Panc1 (cell line): ENCODE data around the gene TM2D3. TPM values are rescaled to one million over a fixed set of nuclear protein-coding genes. Genes with fewer than 3 reads are reported as not detected.

Experiments used
- ATAC-seq: fragments of 200-7000 bp; cut with Tn5 transposase; 2 replicates; pipeline ENCODE4 v1.9.1; 2020; ENCODE audit warnings: mild to moderate bottlenecking, moderate library complexity
- BruUV-seq: library from RNA; stranded (reverse); fragments of 400-500 nt; replicated peaks from 2 replicates; lab custom pipeline; 2021; lab: Mats Ljungman, UMichigan
- CTCF ChIA-PET: fragments of 300-600 bp; sonication (Branson Sonifier 250); formaldehyde crosslinking; loops from one replicate; lab custom pipeline; 2022; ENCODE audit warnings: antibody characterized with exemption; lab: Charles Lee
- POLR2A ChIA-PET: fragments of 300-600 bp; sonication (Branson Sonifier 250); formaldehyde crosslinking; loops from one replicate; lab custom pipeline; 2022; ENCODE audit warnings: antibody characterized with exemption; lab: Charles Lee
- DNase-seq: peaks from one replicate; pipeline ENCODE4 v3.0.0-alpha.2; 2010; ENCODE audit warnings: low read depth, low spot score
- H3K27ac ChIP-seq: 2 replicates; pipeline ENCODE4 v1.5.1; 2011; ENCODE audit warnings: mild to moderate bottlenecking, low read length, inconsistent platforms
- H3K27me3 ChIP-seq: fragments of 200-500 bp; sonication (Bioruptor generic); 2 replicates; pipeline ENCODE4 v1.6.0; 2014; ENCODE audit warnings: low read length, inconsistent platforms; ENCODE audit not compliant: control insufficient read depth, insufficient read depth
- H3K36me3 ChIP-seq: fragments of 200-500 bp; sonication (Bioruptor generic); 2 replicates; pipeline ENCODE4 v1.5.1; 2014; ENCODE audit warnings: inconsistent platforms, mild to moderate bottlenecking, low read length, moderate library complexity; ENCODE audit not compliant: control insufficient read depth, insufficient read depth
- H3K4me1 ChIP-seq: 2 replicates; pipeline ENCODE4 v1.5.1; 2011; ENCODE audit warnings: inconsistent platforms, mild to moderate bottlenecking, low read length, moderate library complexity; ENCODE audit not compliant: control insufficient read depth, insufficient read depth
- H3K4me3 ChIP-seq, 2 experiments: 2 replicates each; pipeline ENCODE4 v1.5.1; 2011 to 2012; ENCODE audit warnings: low read depth in 2 of 2, low read length in 2 of 2, mild to moderate bottlenecking in 2 of 2, inconsistent platforms in 1 of 2, moderate library complexity in 1 of 2
- H3K9me3 ChIP-seq: fragments of 200-500 bp; sonication (Bioruptor generic); 2 replicates; pipeline ENCODE4 v1.5.1; 2014; ENCODE audit warnings: low read depth, mild to moderate bottlenecking, inconsistent platforms, low read length, moderate library complexity; ENCODE audit not compliant: control insufficient read depth, insufficient read depth
- CTCF ChIP-seq: fragments of 450-650 bp; IDR thresholded peaks from 2 replicates; pipeline ENCODE4 v1.5.1; 2017; ENCODE audit warnings: mild to moderate bottlenecking
- POLR2AphosphoS5 ChIP-seq: IDR thresholded peaks from 2 replicates; pipeline ENCODE4 v1.6.1; 2012; ENCODE audit warnings: mild to moderate bottlenecking, low read depth, low read length, moderate library complexity
- REST ChIP-seq, 2 experiments: IDR thresholded peaks; 2 replicates each; pipeline ENCODE4 v1.6.1; 2011 to 2012; ENCODE audit warnings: low read depth in 2 of 2, control low read depth in 1 of 2, low read length in 1 of 2, mild to moderate bottlenecking in 1 of 2, moderate library complexity in 1 of 2; ENCODE audit not compliant: insufficient read depth in 1 of 2
- SIN3A ChIP-seq: IDR thresholded peaks from 2 replicates; pipeline ENCODE4 v1.6.1; 2012; ENCODE audit warnings: low read depth, mild to moderate bottlenecking, low read length, moderate library complexity, borderline replicate concordance; ENCODE audit not compliant: insufficient read depth
- TCF7L2 ChIP-seq: IDR thresholded peaks from 2 replicates; pipeline ENCODE4 v1.6.1; 2011; ENCODE audit warnings: mild to moderate bottlenecking, low read depth, low read length, inconsistent platforms
- in situ Hi-C: cut with HindIII; loops from 2 replicates; pipeline ENCODE4 v1.10.0; 2016; ENCODE audit warnings: low sequenced_read_pairs, low pct_unique_long_range_greater_than_20kb
- intact Hi-C: fragments of 100-400 bp; cut with micrococcal nuclease; formaldehyde crosslinking; loops from one replicate; pipeline ENCODE4 v1.10.0; 2022; ENCODE audit not compliant: unreplicated experiment
- total RNA-seq: library from RNA; stranded (reverse); gene quantifications from one replicate; pipeline ENCODE4 v1.2.1, GENCODE V29; 2021; ENCODE audit not compliant: unreplicated experiment

Gene TM2D3
- total RNA-seq, 1 experiment from 2014 or later, result 53.4 TPM

DNA sequence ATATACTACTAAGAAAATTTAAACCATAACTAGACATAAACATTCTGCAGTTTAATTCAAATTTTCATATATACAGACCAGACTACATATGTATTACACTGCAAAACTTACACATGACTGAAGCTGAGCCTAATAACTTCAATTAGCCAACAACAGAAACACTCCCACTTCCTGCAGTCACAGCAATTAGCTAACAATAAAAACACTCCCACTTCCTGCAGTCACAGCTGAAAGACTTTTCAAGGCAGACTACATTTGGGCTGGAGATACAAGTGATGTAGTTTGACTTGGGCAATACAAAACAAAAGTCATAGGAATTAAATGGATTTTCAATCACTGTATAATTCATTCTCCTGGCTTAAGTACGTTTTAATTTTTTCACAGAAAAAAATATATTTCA is 10.3 kb downstream of the TM2D3 start:
- intact Hi-C loops, result loop anchor here (1.0 kb wide), 1 partner anchor 342 kb away; no protein-coding TSS in a partner anchor
- DNase-seq (no peak), ATAC-seq (no peak)
- CTCF ChIA-PET, result interaction anchor here (0.6 to 2.6 kb wide), 5 partner anchors 9 to 366 kb away, joined by 3 to 10 read pairs (median 5); no protein-coding TSS in a partner anchor
- Histone ChIP-seq H3K4me3 (no peak overlapping the region), H3K27ac (no peak overlapping the region), H3K9me3 (no peaks in the 10 kb centered on the region), H3K27me3 (no peaks in the 10 kb centered on the region), H3K36me3 (peaks cover 37% of the 10 kb centered on the region), H3K4me1 (no peaks in the 10 kb centered on the region; the same call in 1 of the 2 replicates)
- TSS peak; percentile 0 for BruUV-seq
- in situ Hi-C loops, result no loop called here
- TF ChIP-seq TCF7L2, result no peak
- no peak for TF ChIP-seq CTCF
- TF ChIP-seq SIN3A, result no peak
- TF ChIP-seq REST (IDR thresholded peaks at IDR 0.05; ENCODE audit: insufficient read depth in 1 of 2, low read depth in 2 of 2, low read length in 1 of 2), result no peak
- no peak for TF ChIP-seq POLR2AphosphoS5
- POLR2A ChIA-PET, result no interaction called here

DNA sequence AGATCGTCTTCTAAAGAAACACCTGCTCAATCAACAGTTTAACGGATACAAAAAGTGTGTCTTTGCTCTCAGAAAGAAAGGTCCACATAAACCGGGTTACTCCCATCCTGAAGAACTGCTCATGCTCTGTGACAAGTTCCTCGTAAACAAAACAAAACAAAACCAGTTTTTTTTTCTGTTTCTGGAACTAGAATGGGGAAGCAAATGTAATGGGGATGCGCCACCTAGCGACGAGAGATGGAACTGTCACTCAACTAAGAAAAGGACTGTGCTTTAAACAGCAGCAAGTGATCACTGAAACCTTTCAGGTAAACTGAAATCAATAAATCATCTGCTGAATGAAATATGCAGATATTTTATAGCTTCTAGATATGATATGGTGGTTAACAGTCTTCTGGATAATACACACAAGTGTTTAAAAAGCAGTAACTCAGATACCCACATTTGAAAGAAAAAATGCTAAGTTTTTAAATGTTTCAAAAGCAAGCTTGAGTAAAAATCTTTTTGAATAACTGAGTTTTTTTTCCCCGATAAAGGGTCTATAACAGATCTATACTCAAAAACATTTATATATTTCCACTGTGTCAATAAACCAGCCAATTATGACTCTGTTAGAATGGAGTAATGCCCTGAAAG is 10.9 kb downstream of the TM2D3 start:
- CTCF ChIA-PET, result interaction anchor here (0.6 to 2.6 kb wide), 4 partner anchors 9 to 341 kb away, joined by 3 to 10 read pairs (median 4); no protein-coding TSS in a partner anchor
- DNase-seq (peak; percentile 61), ATAC-seq (peak; percentile 67)
- Histone ChIP-seq H3K4me1 (no peaks in the 10 kb centered on the region; the same call in 1 of the 2 replicates), H3K4me3 (no peak overlapping the region), H3K27ac (no peak overlapping the region), H3K9me3 (no peaks in the 10 kb centered on the region), H3K36me3 (peaks cover 30% of the 10 kb centered on the region), H3K27me3 (no peaks in the 10 kb centered on the region)
- in situ Hi-C loops (no loop called here), intact Hi-C loops (loop anchor here (1.0 kb wide), 1 partner anchor 341 kb away; no protein-coding TSS in a partner anchor)
- no TSS peak for BruUV-seq
- TF ChIP-seq TCF7L2 (no peak), REST (IDR thresholded peaks at IDR 0.05; ENCODE audit: insufficient read depth in 1 of 2, low read depth in 2 of 2, low read length in 1 of 2) (no peak), POLR2AphosphoS5 (no peak), CTCF (peak; percentile 92)
- POLR2A ChIA-PET, result no interaction called here
